AG04449 (cell line): Measurements from ENCODE around the gene ATP9B.
A peak's percentile ranks its signal among the peaks of the same experiment; 100 is the strongest.

ENCODE experiments used
- CTCF ChIA-PET: fragments of 350-600 bp; formaldehyde crosslinking; extraction: SDS; loops from one replicate; lab custom pipeline; 2021; ENCODE audit warnings: antibody characterized with exemption; lab: Yijun Ruan, JAX
- POLR2A ChIA-PET: fragments of 400-600, 350-600 bp; formaldehyde crosslinking; extraction: SDS; loops from one replicate; lab custom pipeline; 2020; ENCODE audit warnings: antibody characterized with exemption, inconsistent platforms; lab: Yijun Ruan, JAX
- DNase-seq: peaks from one replicate; pipeline ENCODE4 v3.0.0-alpha.2; 2010; ENCODE audit warnings: low read depth, low spot score
- H3K4me3 ChIP-seq: 2 replicates; pipeline ENCODE4 v1.5.1; 2011; ENCODE audit warnings: low read depth, mild to moderate bottlenecking, control low read depth, low read length
- TF ChIP-seq, protein P1 (sequence below): IDR thresholded peaks from one replicate; pipeline ENCODE4 v1.5.1; 2011; ENCODE audit warnings: mild to moderate bottlenecking, moderate library complexity, low read length, control low read depth, inconsistent platforms; ENCODE audit not compliant: insufficient read depth; ENCODE audit errors: missing control alignments

ATP9B gene

DNA sequence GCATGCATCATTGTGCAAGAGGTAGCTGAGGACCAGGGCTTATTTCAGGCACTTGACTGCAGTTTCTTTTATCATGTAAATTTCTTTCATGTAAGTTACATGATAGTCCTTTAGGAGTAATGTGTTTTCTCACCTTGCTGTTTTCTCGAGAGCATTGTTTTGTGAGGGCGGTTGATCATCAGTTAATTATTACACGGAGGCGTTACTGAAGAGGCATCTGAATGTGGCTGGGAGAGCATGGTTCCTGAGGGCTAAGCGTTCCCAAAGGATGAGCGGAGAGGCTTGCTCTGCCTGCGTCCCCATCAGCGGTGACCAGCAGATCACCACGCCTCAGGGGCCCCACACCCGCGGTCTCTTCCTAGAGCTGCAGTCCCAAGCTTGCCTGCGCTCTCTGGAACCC is 170.4 kb downstream of the ATP9B start:
- POLR2A ChIA-PET = no interaction called here
- TF ChIP-seq, protein P1, sequence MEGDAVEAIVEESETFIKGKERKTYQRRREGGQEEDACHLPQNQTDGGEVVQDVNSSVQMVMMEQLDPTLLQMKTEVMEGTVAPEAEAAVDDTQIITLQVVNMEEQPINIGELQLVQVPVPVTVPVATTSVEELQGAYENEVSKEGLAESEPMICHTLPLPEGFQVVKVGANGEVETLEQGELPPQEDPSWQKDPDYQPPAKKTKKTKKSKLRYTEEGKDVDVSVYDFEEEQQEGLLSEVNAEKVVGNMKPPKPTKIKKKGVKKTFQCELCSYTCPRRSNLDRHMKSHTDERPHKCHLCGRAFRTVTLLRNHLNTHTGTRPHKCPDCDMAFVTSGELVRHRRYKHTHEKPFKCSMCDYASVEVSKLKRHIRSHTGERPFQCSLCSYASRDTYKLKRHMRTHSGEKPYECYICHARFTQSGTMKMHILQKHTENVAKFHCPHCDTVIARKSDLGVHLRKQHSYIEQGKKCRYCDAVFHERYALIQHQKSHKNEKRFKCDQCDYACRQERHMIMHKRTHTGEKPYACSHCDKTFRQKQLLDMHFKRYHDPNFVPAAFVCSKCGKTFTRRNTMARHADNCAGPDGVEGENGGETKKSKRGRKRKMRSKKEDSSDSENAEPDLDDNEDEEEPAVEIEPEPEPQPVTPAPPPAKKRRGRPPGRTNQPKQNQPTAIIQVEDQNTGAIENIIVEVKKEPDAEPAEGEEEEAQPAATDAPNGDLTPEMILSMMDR = no peak
- DNase-seq = no peak

DNA sequence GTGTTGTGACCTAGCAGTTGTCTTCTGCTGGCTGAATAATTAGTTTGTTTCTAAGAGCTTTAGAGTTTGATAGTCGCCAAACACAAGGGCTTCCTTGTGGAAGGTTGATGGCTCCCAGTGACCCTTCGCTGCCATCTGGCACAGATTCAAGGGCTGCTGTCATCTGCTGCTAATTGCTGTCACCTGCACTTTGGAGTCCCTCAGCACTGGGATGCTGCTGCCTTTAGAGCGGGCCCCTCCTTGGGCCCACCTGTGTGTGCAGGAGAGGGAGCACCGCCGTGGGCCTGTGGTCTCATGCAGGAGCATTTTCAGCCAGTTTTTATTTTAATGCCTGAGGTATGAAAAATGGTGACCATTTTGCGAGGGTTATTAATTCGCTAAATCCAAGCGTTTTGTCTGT is 172.6 kb downstream of the ATP9B start:
- ChIA-PET POLR2A (no interaction called here), CTCF (no interaction called here)
- DNase-seq = no peak

More for the DNA sequence above, 170.4 kb downstream of the ATP9B start:
- CTCF ChIA-PET = no interaction called here
- H3K4me3 ChIP-seq = no peak overlapping the region

DNA sequence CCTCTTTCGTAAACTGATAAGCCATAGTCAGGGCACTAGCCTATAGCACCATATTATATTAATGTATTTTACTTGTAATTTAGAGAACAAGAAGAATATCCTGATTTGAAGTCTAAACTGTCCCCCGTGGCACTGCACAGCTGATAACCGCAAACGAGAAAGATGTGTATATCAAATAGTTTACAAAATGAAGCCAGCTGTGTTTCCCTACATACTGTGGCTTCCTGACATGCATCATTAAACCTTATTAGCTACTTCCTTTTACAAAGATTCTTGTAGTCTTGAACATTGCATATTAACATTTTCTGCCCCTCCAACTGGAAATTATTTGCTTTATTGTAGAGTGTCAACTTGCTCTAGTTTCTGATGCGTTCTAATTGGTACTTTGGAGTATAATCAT is 173.1 kb downstream of the ATP9B start:
- POLR2A ChIA-PET = no interaction called here
- H3K4me3 ChIP-seq = no peak overlapping the region
- no peak for DNase-seq
- TF ChIP-seq, protein P1 = no peak
- CTCF ChIA-PET = no interaction called here

More for the DNA sequence above, 172.6 kb downstream of the ATP9B start:
- no peak overlapping the region for H3K4me3 ChIP-seq
- TF ChIP-seq, protein P1 = no peak

DNA sequence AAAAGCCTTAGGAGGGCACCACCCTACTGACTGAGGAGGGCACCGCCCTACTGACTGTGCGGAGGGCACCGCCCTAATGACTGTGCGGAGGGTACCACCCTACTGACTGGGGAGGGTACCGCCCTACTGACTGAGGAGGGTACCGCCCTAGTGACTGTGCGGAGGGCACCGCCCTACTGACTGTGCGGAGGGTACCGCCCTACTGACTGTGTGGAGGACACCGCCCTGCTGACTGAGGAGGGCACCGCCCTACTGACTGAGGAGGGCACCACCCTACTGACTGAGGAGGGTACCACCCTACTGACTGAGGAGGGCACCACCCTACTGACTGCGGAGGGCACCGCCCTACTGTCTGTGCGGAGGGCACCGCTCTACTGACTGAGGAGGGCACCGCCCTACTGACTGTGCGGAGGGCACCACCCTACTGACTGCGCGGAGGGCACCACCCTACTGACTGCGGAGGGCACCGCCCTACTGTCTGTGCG is 176.4 kb downstream of the ATP9B start:
- ChIA-PET CTCF (interaction anchor here (1.1 kb wide), 1 partner anchor 10 kb away, joined by 5 read pairs; no protein-coding TSS in a partner anchor), POLR2A (no interaction called here)
- DNase-seq = no peak
- TF ChIP-seq, protein P1 = no peak
- no peak overlapping the region for H3K4me3 ChIP-seq

DNA sequence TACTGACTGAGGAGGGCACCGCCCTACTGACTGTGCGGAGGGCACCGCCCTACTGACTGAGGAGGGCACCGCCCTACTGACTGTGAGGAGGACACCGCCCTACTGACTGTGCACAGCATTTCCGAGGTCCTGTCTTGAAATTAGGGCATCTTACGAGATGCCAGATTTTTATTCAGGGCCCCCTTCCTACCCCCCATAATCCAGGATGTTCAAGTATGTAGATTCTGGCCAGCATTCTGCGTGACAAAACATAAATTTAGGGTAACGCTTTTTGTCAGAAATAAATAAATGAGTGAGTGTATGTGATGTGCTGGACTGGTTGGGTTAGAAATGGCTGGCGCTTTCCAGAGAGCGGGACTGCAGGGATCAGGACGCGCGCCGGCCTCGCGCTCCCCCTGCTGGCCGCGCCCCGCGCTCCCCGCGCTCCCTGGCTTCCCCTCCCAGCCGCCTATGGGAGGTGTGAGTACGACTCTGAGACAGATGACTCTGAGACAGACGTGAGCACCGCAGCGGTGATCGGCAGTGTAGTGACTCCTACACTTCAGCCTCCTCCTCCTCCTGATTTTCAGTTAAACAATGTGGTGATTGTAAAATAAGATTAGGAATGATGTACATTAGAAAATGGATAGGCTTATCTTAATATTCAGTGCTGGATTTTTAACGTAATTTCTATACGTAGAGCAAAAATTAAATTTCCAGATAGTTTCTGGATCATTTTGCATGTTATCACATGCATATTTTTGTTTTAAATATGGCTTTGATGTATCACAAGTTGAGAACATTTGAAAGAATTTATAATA is 177.3 kb downstream of the ATP9B start:
- peak; percentile 4 for DNase-seq
- ChIA-PET POLR2A (no interaction called here), CTCF (no interaction called here)
- H3K4me3 ChIP-seq = no peak overlapping the region
- TF ChIP-seq, protein P1 = peak; percentile 96

DNA sequence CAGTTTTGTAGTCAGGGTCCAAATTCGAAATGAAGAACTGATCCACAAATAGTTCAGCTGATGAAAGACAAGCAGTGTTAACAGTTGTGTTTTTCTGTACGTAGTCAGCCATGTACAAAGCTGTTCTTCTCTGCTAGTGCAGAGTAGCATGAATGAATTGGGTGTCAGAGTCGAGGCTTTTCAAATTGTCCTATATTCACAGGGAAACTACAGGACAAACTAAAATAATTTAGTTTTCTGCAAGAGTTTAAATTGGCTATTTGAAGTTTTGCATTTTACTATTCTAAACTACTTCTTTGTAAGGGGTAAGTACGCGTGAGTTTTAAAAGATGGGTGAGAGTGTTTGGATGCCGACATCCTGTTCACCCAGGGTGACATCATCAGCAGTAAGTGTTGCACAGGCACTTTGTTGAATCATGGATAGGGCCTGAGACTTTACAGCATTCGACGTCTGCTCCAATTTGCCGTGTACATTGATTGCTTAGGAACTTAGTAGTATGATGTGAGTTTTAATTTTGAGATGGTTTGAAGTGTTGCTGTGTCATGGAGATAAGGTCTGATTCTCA is 179.4 kb downstream of the ATP9B start:
- no peak for DNase-seq
- TF ChIP-seq, protein P1 = no peak
- CTCF ChIA-PET = no interaction called here
- POLR2A ChIA-PET = no interaction called here
- no peak overlapping the region for H3K4me3 ChIP-seq
